WTC11 (cell line): ENCODE results near the gene FBXO42. TPM values are rescaled to one million over a fixed set of nuclear protein-coding genes. Genes with fewer than 3 reads are reported as not detected.

Experiments used
- ATAC-seq: fragments of 200-7000 bp; cut with Tn5 transposase; 2 replicates; pipeline ENCODE4 v1.10.0; 2021; ENCODE audit warnings: mild to moderate bottlenecking, moderate library complexity
- CTCF ChIA-PET: fragments of 300-600 bp; sonication (Branson Sonifier 250); formaldehyde crosslinking; loops from one replicate; lab custom pipeline; 2021; ENCODE audit warnings: antibody characterized with exemption; lab: Charles Lee
- POLR2A ChIA-PET: fragments of 350-600 bp; sonication (Branson Sonifier 250); formaldehyde crosslinking; loops from one replicate; lab custom pipeline; 2021; ENCODE audit warnings: antibody characterized with exemption; lab: Charles Lee
- DNase-seq: peaks from one replicate; pipeline ENCODE4 v3.0.0; 2021; ENCODE audit warnings: low spot score
- H3K27ac Mint-ChIP-seq: 2 replicates; pipeline ENCODE4 v1.8.0; 2021; ENCODE audit warnings: mixed read lengths
- H3K27me3 Mint-ChIP-seq: 2 replicates; pipeline ENCODE4 v1.8.0; 2021; ENCODE audit warnings: low read depth, mild to moderate bottlenecking, moderate library complexity, mixed read lengths
- H3K36me3 Mint-ChIP-seq: 2 replicates; pipeline ENCODE4 v1.8.0; 2021; ENCODE audit warnings: mixed read lengths
- H3K4me1 Mint-ChIP-seq: 2 replicates; pipeline ENCODE4 v1.8.0; 2022; ENCODE audit warnings: mixed read lengths
- H3K4me3 Mint-ChIP-seq: 2 replicates; pipeline ENCODE4 v1.8.0; 2021; ENCODE audit warnings: mild to moderate bottlenecking, moderate library complexity, mixed read lengths
- H3K9me3 Mint-ChIP-seq: 2 replicates; pipeline ENCODE4 v1.8.0; 2021; ENCODE audit warnings: mixed read lengths
- ATF3 ChIP-seq: sonication (generic); formaldehyde crosslinking; conservative IDR thresholded peaks from 2 replicates; pipeline ENCODE4 v1.8.1; 2022; ENCODE audit warnings: mild to moderate bottlenecking, missing genetic modification reagents
- FOXK1 ChIP-seq: sonication (generic); formaldehyde crosslinking; IDR thresholded peaks from 2 replicates; pipeline ENCODE4 v1.8.0; 2022; ENCODE audit warnings: mild to moderate bottlenecking, moderate library complexity, missing genetic modification reagents
- IRF1 ChIP-seq: sonication (generic); formaldehyde crosslinking; IDR thresholded peaks from 2 replicates; pipeline ENCODE4 v1.8.0; 2023; ENCODE audit warnings: missing genetic modification reagents
- IRF2 ChIP-seq: sonication (generic); formaldehyde crosslinking; IDR thresholded peaks from 2 replicates; pipeline ENCODE4 v1.8.0; 2022; ENCODE audit warnings: low read depth, missing genetic modification reagents, borderline replicate concordance
- MAX ChIP-seq: sonication (generic); formaldehyde crosslinking; IDR thresholded peaks from 2 replicates; pipeline ENCODE4 v1.8.0; 2022; ENCODE audit warnings: mild to moderate bottlenecking, missing genetic modification reagents
- NFATC4 ChIP-seq: fragments of 250-450 bp; sonication (Bioruptor Pico); IDR thresholded peaks from 2 replicates; pipeline ENCODE4 v1.9.0; 2021; ENCODE audit warnings: mild to moderate bottlenecking
- NR2C2 ChIP-seq: sonication (generic); formaldehyde crosslinking; IDR thresholded peaks from 2 replicates; pipeline ENCODE4 v1.8.0; 2022; ENCODE audit warnings: mild to moderate bottlenecking, missing genetic modification reagents
- NR3C1 ChIP-seq: sonication (generic); formaldehyde crosslinking; conservative IDR thresholded peaks from 2 replicates; pipeline ENCODE4 v1.8.1; 2023; ENCODE audit warnings: low read depth, mild to moderate bottlenecking, missing genetic modification reagents
- RELA ChIP-seq: sonication (generic); formaldehyde crosslinking; IDR thresholded peaks from 2 replicates; pipeline ENCODE4 v1.8.1; 2022; ENCODE audit warnings: missing genetic modification reagents, mild to moderate bottlenecking, borderline replicate concordance
- RORB ChIP-seq: fragments of 250-450 bp; sonication (Bioruptor Pico); IDR thresholded peaks from 2 replicates; pipeline ENCODE4 v1.9.0; 2021; ENCODE audit warnings: mild to moderate bottlenecking
- SP1 ChIP-seq: sonication (generic); formaldehyde crosslinking; conservative IDR thresholded peaks from 2 replicates; pipeline ENCODE4 v1.8.1; 2022; ENCODE audit warnings: missing genetic modification reagents
- STAT6 ChIP-seq: sonication (generic); formaldehyde crosslinking; conservative IDR thresholded peaks from 2 replicates; pipeline ENCODE4 v1.8.1; 2023; ENCODE audit warnings: mild to moderate bottlenecking, low read depth, missing genetic modification reagents, moderate library complexity
- USF2 ChIP-seq: sonication (generic); formaldehyde crosslinking; IDR thresholded peaks from 2 replicates; pipeline ENCODE4 v1.8.1; 2023; ENCODE audit warnings: mild to moderate bottlenecking, missing genetic modification reagents, moderate library complexity
- ZBTB21 ChIP-seq: sonication (generic); formaldehyde crosslinking; IDR thresholded peaks from 2 replicates; pipeline ENCODE4 v1.8.1; 2023; ENCODE audit warnings: mild to moderate bottlenecking, missing genetic modification reagents, borderline replicate concordance
- ZBTB43 ChIP-seq: sonication (generic); formaldehyde crosslinking; IDR thresholded peaks from 2 replicates; pipeline ENCODE4 v1.8.1; 2023; ENCODE audit warnings: mild to moderate bottlenecking, missing genetic modification reagents
- ZNF138 ChIP-seq: sonication (generic); formaldehyde crosslinking; conservative IDR thresholded peaks from 2 replicates; pipeline ENCODE4 v1.8.1; 2022; ENCODE audit warnings: mild to moderate bottlenecking, moderate library complexity, missing genetic modification reagents
- ZNF281 ChIP-seq: sonication (generic); formaldehyde crosslinking; IDR thresholded peaks from 2 replicates; pipeline ENCODE4 v1.8.0; 2023; ENCODE audit warnings: mild to moderate bottlenecking, missing genetic modification reagents
- ZNF317 ChIP-seq: sonication (generic); formaldehyde crosslinking; IDR thresholded peaks from 2 replicates; pipeline ENCODE4 v1.8.1; 2023; ENCODE audit warnings: low read depth, mild to moderate bottlenecking, moderate library complexity, missing genetic modification reagents, borderline replicate concordance
- ZNF416 ChIP-seq: fragments of 250-450 bp; sonication (Bioruptor Pico); IDR thresholded peaks from 2 replicates; pipeline ENCODE4 v1.9.0; 2021; ENCODE audit warnings: mild to moderate bottlenecking, inconsistent platforms
- ZNF423 ChIP-seq: fragments of 250-450 bp; sonication (Bioruptor Pico); IDR thresholded peaks from 2 replicates; pipeline ENCODE4 v2.1.2; 2022; ENCODE audit warnings: mild to moderate bottlenecking, moderate library complexity
- total RNA-seq: library from RNA; stranded (reverse); gene quantifications from 3 replicates; pipeline ENCODE4 v1.2.3, GENCODE V29; 2021

Gene FBXO42
- total RNA-seq, 1 experiment from 2014 or later: 17.5 TPM

GRCh38 chr1:16247441-16247840 lies 104.8 kb downstream of the FBXO42 start:
- no peak overlapping the region for H3K4me3 Mint-ChIP-seq
- TF ChIP-seq ZNF416 (CRISPR knock-in tag) (no peak), ZBTB21 (CRISPR knock-in tag) (no peak), STAT6 (CRISPR knock-in tag) (no peak), NFATC4 (no peak), IRF1 (CRISPR knock-in tag) (no peak), ZNF281 (CRISPR knock-in tag) (no peak), RELA (CRISPR knock-in tag) (no peak), IRF2 (CRISPR knock-in tag) (no peak), SP1 (no peak), USF2 (no peak), NR2C2 (no peak), ZNF317 (no peak), FOXK1 (no peak)
- H3K27me3 Mint-ChIP-seq: no peaks in the 10 kb centered on the region
- ChIA-PET POLR2A (no interaction called here), CTCF (no interaction called here)
- H3K27ac Mint-ChIP-seq: no peak overlapping the region; the same call in 1 of the 2 replicates
- no peak for DNase-seq
- H3K4me1 Mint-ChIP-seq: peaks cover 4% of the 10 kb centered on the region; the same call in 1 of the 2 replicates
- ATAC-seq: no peak
- H3K9me3 Mint-ChIP-seq: no peaks in the 10 kb centered on the region
- peaks cover 10% of the 10 kb centered on the region for H3K36me3 Mint-ChIP-seq

- CTCF ChIA-PET: no interaction called here
- no peak for DNase-seq
- POLR2A ChIA-PET: no interaction called here
Observed at GRCh38 chr1:16246961-16247360, 105.3 kb downstream of the FBXO42 start.

More at GRCh38 chr1:16246961-16247360, 105.3 kb downstream of the FBXO42 start:
- Mint-ChIP-seq H3K4me3 (no peak overlapping the region), H3K27me3 (no peaks in the 10 kb centered on the region), H3K9me3 (no peaks in the 10 kb centered on the region)
- no peak for ATAC-seq
- TF ChIP-seq ATF3 (no peak), NR3C1 (CRISPR knock-in tag) (no peak), ZNF423 (CRISPR knock-in tag) (no peak), ZNF138 (no peak), RORB (no peak), MAX (no peak), ZBTB43 (CRISPR knock-in tag) (no peak)
- TF ChIP-seq, all 79 proteins: peak for 0
- H3K27ac Mint-ChIP-seq: peak overlapping the region; percentile 80; the same call in 1 of the 2 replicates
- peaks cover 7% of the 10 kb centered on the region for H3K36me3 Mint-ChIP-seq
- peaks cover 4% of the 10 kb centered on the region; the same call in 1 of the 2 replicates for H3K4me1 Mint-ChIP-seq
